CD4-positive, alpha-beta memory T cell (primary cell): Measurements from ENCODE around the gene EXOC6B. TPM values are rescaled to one million over a fixed set of nuclear protein-coding genes. Genes with fewer than 3 reads are reported as not detected.
"Not testable (repeated sequence)": the region's sequence is repeated elsewhere in the genome, so short reads cannot be mapped to it uniquely, and the experiment has no call there.

Source experiments
- CTCF ChIA-PET: fragments of 350-600 bp; sonication (Branson Sonifier 250); formaldehyde crosslinking; loops from one replicate; lab custom pipeline; 2021; ENCODE audit warnings: inconsistent platforms; ENCODE audit not compliant: partially characterized antibody; lab: Charles Lee
- POLR2A ChIA-PET: fragments of 350-600 bp; sonication (Branson Sonifier 250); formaldehyde crosslinking; loops from one replicate; lab custom pipeline; 2021; ENCODE audit not compliant: partially characterized antibody; lab: Charles Lee
- DNase-seq, 5 donors: peaks; one replicate each; pipeline versions ENCODE4 v3.0.0 to v3.0.0-alpha.2; 2020 to 2022; ENCODE audit warnings: mixed read lengths in 1 of 5
- H3K27ac ChIP-seq: one replicate; pipeline ENCODE4 v1.7.0; 2013; ENCODE audit warnings: low read depth, low read length
- H3K27me3 ChIP-seq: 2 replicates; pipeline ENCODE4 v1.7.0; 2013; ENCODE audit warnings: mild to moderate bottlenecking, low read length, moderate library complexity; ENCODE audit not compliant: insufficient read depth
- H3K36me3 ChIP-seq: 2 replicates; pipeline ENCODE4 v1.7.0; 2013; ENCODE audit warnings: mild to moderate bottlenecking, low read length, moderate library complexity; ENCODE audit not compliant: insufficient read depth
- H3K4me1 ChIP-seq: 2 replicates; pipeline ENCODE4 v1.7.0; 2013; ENCODE audit warnings: mild to moderate bottlenecking, low read length, moderate library complexity; ENCODE audit not compliant: insufficient read depth
- H3K4me3 ChIP-seq, 2 donors: one replicate each; pipeline ENCODE4 v1.7.0; 2013; ENCODE audit warnings: low read length in 2 of 2, mild to moderate bottlenecking in 1 of 2
- H3K9me3 ChIP-seq, 2 donors: one replicate each; pipeline ENCODE4 v1.7.0; 2013; ENCODE audit warnings: low read length in 2 of 2, control low read depth in 1 of 2; ENCODE audit not compliant: control insufficient read depth in 1 of 2
- H3K27ac Mint-ChIP-seq, 7 donors: one replicate each; pipeline ENCODE4 v1.8.0; 2020 to 2021; ENCODE audit warnings: mixed read lengths in 7 of 7, mild to moderate bottlenecking in 6 of 7, inconsistent platforms in 3 of 7, moderate library complexity in 3 of 7
- H3K27me3 Mint-ChIP-seq, 2 donors: one replicate each; pipeline ENCODE4 v1.8.0; 2020 to 2021; ENCODE audit warnings: mixed read lengths in 2 of 2
- H3K36me3 Mint-ChIP-seq, 2 donors: one replicate each; pipeline ENCODE4 v1.8.0; 2020 to 2021; ENCODE audit warnings: mixed read lengths in 2 of 2, inconsistent platforms in 1 of 2, mild to moderate bottlenecking in 1 of 2
- H3K4me1 Mint-ChIP-seq, 4 donors: one replicate each; pipeline ENCODE4 v1.8.0; 2020 to 2021; ENCODE audit warnings: mixed read lengths in 4 of 4, mild to moderate bottlenecking in 1 of 4
- H3K4me3 Mint-ChIP-seq, 8 donors: one replicate each; pipeline ENCODE4 v1.8.0; 2020 to 2021; ENCODE audit warnings: mixed read lengths in 8 of 8, mild to moderate bottlenecking in 7 of 8, moderate library complexity in 6 of 8, inconsistent platforms in 3 of 8
- H3K9me3 Mint-ChIP-seq, 8 donors: one replicate each; pipeline ENCODE4 v1.8.0; 2020 to 2021; ENCODE audit warnings: mixed read lengths in 8 of 8, mild to moderate bottlenecking in 5 of 8, inconsistent platforms in 3 of 8, moderate library complexity in 1 of 8
- intact Hi-C: fragments of 100-400 bp; cut with micrococcal nuclease; formaldehyde crosslinking; loops from one replicate; pipeline ENCODE4 v1.15.1; 2023
- polyA plus RNA-seq, 2 donors: library from polyadenylated mRNA; unstranded; fragments of 300-500 nt; fragmentation: Illumina TruSeq; gene quantifications; one replicate each; pipeline ENCODE4 v1.2.3, GENCODE V29; 2021
- total RNA-seq, 2 experiments: library from RNA; stranded (reverse); gene quantifications; one replicate each; pipeline ENCODE4 v1.2.3, GENCODE V29; 2021

EXOC6B gene
- total and polyA plus RNA-seq, 4 experiments from 2014 or later, result 1.3 to 19.8 (median 10.7) TPM

DNA sequence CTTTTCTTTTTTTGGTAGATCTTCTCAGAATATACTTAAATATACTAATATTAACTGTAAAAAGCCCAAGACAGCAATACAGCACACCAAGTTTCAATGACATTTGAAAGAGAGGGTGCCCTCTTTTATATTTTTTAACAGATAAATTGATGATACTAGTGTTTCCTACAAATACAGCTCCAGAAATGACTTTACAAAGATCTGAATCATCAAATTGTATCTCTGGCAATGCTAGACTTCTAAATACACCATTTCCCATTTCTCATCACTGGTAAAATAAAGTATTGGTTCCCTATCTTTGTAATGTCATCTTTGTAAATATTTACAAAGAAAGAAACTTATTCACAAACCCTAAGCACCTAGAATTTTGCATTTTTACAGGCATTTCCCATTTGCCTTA, 281.3 kb downstream of the EXOC6B start:
- Histone ChIP-seq H3K4me1 (no peaks in the 10 kb centered on the region), H3K27ac (no peak overlapping the region), H3K36me3 (no peaks in the 10 kb centered on the region), H3K4me3 (no peak overlapping the region), H3K9me3 (no peaks in the 10 kb centered on the region), H3K27me3 (no peaks in the 10 kb centered on the region)
- intact Hi-C loops, result no loop called here
- DNase-seq, result no peak
- no peak overlapping the region for H3K27ac Mint-ChIP-seq
- peaks cover 9 to 29% of the 10 kb centered on the region in 2 donors for H3K36me3 Mint-ChIP-seq
- ChIA-PET CTCF (no interaction called here), POLR2A (no interaction called here)
- H3K9me3 Mint-ChIP-seq, result peaks cover 0 to 8% (median 1%) of the 10 kb centered on the region in 8 donors
- no peak overlapping the region for H3K4me3 Mint-ChIP-seq
- no peaks in the 10 kb centered on the region for H3K27me3 Mint-ChIP-seq
- peaks cover 0 to 2% (median 0%) of the 10 kb centered on the region in 4 donors for H3K4me1 Mint-ChIP-seq

DNA sequence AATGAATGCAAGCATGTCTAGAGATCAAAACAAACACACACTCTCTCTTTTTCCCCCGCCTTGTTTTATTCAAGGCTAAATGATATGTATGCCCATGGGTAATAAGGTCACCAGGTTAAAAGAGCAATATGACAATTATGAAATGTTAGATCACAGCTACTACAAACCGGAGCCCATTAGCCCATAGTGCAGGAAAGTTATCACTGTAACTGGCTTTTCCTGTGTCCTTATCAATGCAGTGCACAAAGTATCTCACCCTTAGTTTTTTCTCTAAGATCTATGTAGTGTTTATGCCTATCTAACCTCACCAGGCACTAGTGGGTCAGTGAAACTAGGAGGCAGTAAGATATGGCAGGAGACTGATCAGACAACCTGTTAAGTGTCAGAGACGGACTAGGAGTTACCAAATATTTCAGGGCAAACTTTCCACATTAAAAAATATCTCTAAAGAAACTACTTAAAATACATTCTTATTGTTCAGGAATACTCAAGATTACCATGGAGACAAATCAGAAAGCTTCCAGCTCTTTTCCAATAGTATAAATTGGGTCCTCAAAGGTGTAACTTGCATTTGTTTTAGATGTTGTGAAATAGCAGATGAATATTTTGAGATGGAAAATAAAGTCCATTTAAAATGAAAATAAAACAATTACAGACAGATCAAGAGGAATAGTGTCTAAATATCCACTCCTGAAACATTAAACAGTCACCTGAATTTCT, 282.2 kb downstream of the EXOC6B start:
- H3K27me3 Mint-ChIP-seq, result no peaks in the 10 kb centered on the region
- no peak overlapping the region for H3K27ac Mint-ChIP-seq
- DNase-seq, result no peak
- ChIA-PET CTCF (no interaction called here), POLR2A (no interaction called here)
- H3K36me3 Mint-ChIP-seq, result peaks cover 9 to 29% of the 10 kb centered on the region in 2 donors
- H3K9me3 ChIP-seq, result no peaks in the 10 kb centered on the region
- H3K27me3 ChIP-seq, result no peaks in the 10 kb centered on the region
- peaks cover 0 to 2% (median 0%) of the 10 kb centered on the region in 4 donors for H3K4me1 Mint-ChIP-seq
- H3K4me3 Mint-ChIP-seq, result no peak overlapping the region
- no peak overlapping the region for H3K4me3 ChIP-seq
- H3K27ac ChIP-seq, result no peak overlapping the region
- intact Hi-C loops, result no loop called here
- no peaks in the 10 kb centered on the region for H3K36me3 ChIP-seq
- H3K9me3 Mint-ChIP-seq, result peaks cover 0 to 8% (median 1%) of the 10 kb centered on the region in 8 donors
- H3K4me1 ChIP-seq, result no peaks in the 10 kb centered on the region

GRCh38 chr2:72539071-72539552, 286.7 kb downstream of the EXOC6B start:
- H3K27me3 ChIP-seq, result no peaks in the 10 kb centered on the region
- Mint-ChIP-seq H3K4me3 (no peak overlapping the region), H3K27me3 (no peaks in the 10 kb centered on the region), H3K36me3 (peaks cover 11 to 29% of the 10 kb centered on the region in 2 donors), H3K9me3 (peaks cover 0 to 8% (median 1%) of the 10 kb centered on the region in 8 donors), H3K27ac (no peak overlapping the region), H3K4me1 (peaks cover 0 to 2% (median 0%) of the 10 kb centered on the region in 4 donors)
- no peaks in the 10 kb centered on the region for H3K4me1 ChIP-seq
- H3K27ac ChIP-seq, result no peak overlapping the region
- intact Hi-C loops, result no loop called here
- ChIA-PET CTCF (no interaction called here), POLR2A (no interaction called here)
- H3K4me3 ChIP-seq, result no peak overlapping the region
- no peak for DNase-seq
- H3K36me3 ChIP-seq, result no peaks in the 10 kb centered on the region
- H3K9me3 ChIP-seq, result no peaks in the 10 kb centered on the region

DNA sequence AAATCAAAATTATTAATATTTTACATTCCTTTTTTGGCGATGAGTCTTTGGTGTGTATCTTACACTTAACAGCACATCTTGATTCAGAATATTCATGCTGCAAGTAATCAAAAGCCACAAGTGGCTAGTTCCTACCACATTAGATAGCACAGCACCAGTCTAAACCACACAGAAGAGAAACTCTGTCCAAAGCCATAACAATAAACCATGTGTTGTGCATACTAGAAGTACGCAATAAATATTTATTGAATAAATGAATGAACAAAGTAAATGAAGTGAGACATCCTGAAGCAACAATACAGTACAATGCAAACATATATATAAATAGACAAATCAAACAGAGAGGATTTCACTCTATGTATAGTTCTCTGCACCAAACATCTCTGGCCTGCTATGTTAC, 287.3 kb downstream of the EXOC6B start:
- no peak overlapping the region for H3K27ac ChIP-seq
- no peaks in the 10 kb centered on the region for H3K9me3 ChIP-seq
- H3K4me1 ChIP-seq, result no peaks in the 10 kb centered on the region
- Mint-ChIP-seq H3K36me3 (peaks cover 11 to 29% of the 10 kb centered on the region in 2 donors), H3K4me1 (peaks cover 0 to 2% (median 0%) of the 10 kb centered on the region in 4 donors), H3K9me3 (peaks cover 0 to 8% (median 1%) of the 10 kb centered on the region in 8 donors), H3K27ac (no peak overlapping the region), H3K4me3 (no peak overlapping the region), H3K27me3 (no peaks in the 10 kb centered on the region)
- POLR2A ChIA-PET, result no interaction called here
- no peaks in the 10 kb centered on the region for H3K36me3 ChIP-seq
- H3K4me3 ChIP-seq, result no peak overlapping the region
- no peaks in the 10 kb centered on the region for H3K27me3 ChIP-seq
- intact Hi-C loops, result no loop called here
- CTCF ChIA-PET, result no interaction called here
- DNase-seq, result no peak

DNA sequence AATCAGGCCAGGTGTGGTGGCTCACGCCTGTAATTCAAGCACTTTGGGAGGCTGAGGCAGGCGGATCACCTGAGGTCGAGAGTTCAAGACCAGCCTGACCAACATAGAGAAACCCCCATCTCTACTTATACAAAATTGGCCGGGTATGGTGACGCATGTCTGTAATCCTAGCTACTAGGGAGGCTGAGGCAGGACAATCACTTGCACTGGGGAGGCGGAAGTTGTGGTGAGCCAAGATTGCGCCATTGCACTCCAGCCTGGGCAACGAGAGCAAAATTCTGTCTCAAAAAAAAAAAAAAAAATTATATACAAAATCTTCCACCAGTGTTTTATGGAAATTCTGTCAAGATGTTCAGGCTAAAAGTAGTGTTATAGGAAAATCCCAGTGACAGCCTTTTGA, 290.2 kb downstream of the EXOC6B start:
- H3K9me3 ChIP-seq, H3K4me1 Mint-ChIP-seq, DNase-seq, H3K9me3 Mint-ChIP-seq, H3K36me3 ChIP-seq, H3K27ac ChIP-seq, CTCF ChIA-PET, intact Hi-C loops, POLR2A ChIA-PET, H3K4me3 ChIP-seq, H3K4me3 Mint-ChIP-seq, H3K27me3 ChIP-seq, H3K4me1 ChIP-seq, H3K27me3 Mint-ChIP-seq: not testable (repeated sequence)
- peaks cover 1 to 10% of the 10 kb centered on the region in 2 donors for H3K36me3 Mint-ChIP-seq
- H3K27ac Mint-ChIP-seq, result peak overlapping the region in 1 of 7 donors; percentile 21

- POLR2A ChIA-PET, result no interaction called here
These were observed 292.1 kb downstream of the EXOC6B start for GRCh38 chr2:72533765-72534164.

DNA sequence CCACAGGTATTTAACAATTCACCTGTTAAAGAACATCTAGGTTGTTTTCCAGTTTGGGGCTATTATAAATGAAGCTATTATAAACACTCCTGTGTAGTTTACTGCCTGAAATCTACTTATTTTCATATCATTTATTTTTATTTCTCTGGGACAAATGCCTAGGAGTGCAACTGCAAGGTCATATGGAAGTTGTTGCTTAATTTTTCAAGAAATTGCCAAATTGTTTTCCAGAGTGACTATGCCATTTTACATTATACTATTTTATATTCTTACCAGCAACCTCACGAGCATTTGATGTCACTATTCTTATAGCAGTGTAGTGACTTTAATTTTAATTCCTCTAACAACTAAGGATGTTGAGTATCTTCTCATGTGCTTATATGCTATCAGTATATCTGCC, 298.4 kb downstream of the EXOC6B start:
- Mint-ChIP-seq H3K36me3 (peaks cover 0 to 12% of the 10 kb centered on the region in 2 donors), H3K4me3 (no peak overlapping the region), H3K27ac (no peak overlapping the region), H3K9me3 (peaks cover 0 to 1% (median 0%) of the 10 kb centered on the region in 8 donors), H3K4me1 (no peaks in the 10 kb centered on the region), H3K27me3 (no peaks in the 10 kb centered on the region)
- Histone ChIP-seq H3K4me1 (no peaks in the 10 kb centered on the region), H3K9me3 (no peaks in the 10 kb centered on the region), H3K4me3 (no peak overlapping the region), H3K36me3 (no peaks in the 10 kb centered on the region), H3K27ac (no peak overlapping the region), H3K27me3 (no peaks in the 10 kb centered on the region)
- intact Hi-C loops, result no loop called here
- no peak for DNase-seq
- ChIA-PET POLR2A (no interaction called here), CTCF (no interaction called here)

More at GRCh38 chr2:72533765-72534164, 292.1 kb downstream of the EXOC6B start:
- H3K4me1 ChIP-seq, result no peaks in the 10 kb centered on the region
- no peak overlapping the region for H3K4me3 Mint-ChIP-seq
- H3K27me3 Mint-ChIP-seq, result no peaks in the 10 kb centered on the region
- no peak overlapping the region for H3K27ac ChIP-seq
- no peak for DNase-seq
- H3K36me3 Mint-ChIP-seq, result peaks cover 1 to 8% of the 10 kb centered on the region in 2 donors
- no peaks in the 10 kb centered on the region for H3K36me3 ChIP-seq
- intact Hi-C loops, result no loop called here
- H3K27ac Mint-ChIP-seq, result no peak overlapping the region
- no peaks in the 10 kb centered on the region for H3K9me3 Mint-ChIP-seq
- no peaks in the 10 kb centered on the region for H3K27me3 ChIP-seq
- no peak overlapping the region for H3K4me3 ChIP-seq
- H3K9me3 ChIP-seq, result no peaks in the 10 kb centered on the region
- no peaks in the 10 kb centered on the region for H3K4me1 Mint-ChIP-seq
- CTCF ChIA-PET, result no interaction called here
